Right hindlimb (tissue), 1 donor: ENCODE results near the gene ZNF608.

Experiments
- DNase-seq: peaks from one replicate; pipeline ENCODE4 v3.0.0-alpha.2; 2018

The ZNF608 gene

GRCh38 chr5:124752854-124753720, 6.6 kb upstream of the ZNF608 start:
- DNase-seq: no peak

GRCh38 chr5:124751031-124751430, 4.6 kb upstream of the ZNF608 start:
- DNase-seq: no peak

GRCh38 chr5:124748687-124749594, 2.5 kb upstream of the ZNF608 start:
- peak; percentile 91 for DNase-seq

- DNase-seq: peak; percentile 53
Measured at GRCh38 chr5:124747791-124748686, 1.6 kb upstream of the ZNF608 start.

GRCh38 chr5:124746916-124747790, 714 bp upstream of the ZNF608 start:
- peak; percentile 94 for DNase-seq

- no peak for DNase-seq
Measured at GRCh38 chr5:124745007-124745927, 1.2 kb downstream of the ZNF608 start.

- DNase-seq: peak; percentile 67
Measured at GRCh38 chr5:124744170-124744971, 2.1 kb downstream of the ZNF608 start.

GRCh38 chr5:124743602-124744169, 2.8 kb downstream of the ZNF608 start:
- peak; percentile 41 for DNase-seq

GRCh38 chr5:124742983-124743601, 3.3 kb downstream of the ZNF608 start:
- DNase-seq: peak; percentile 52

- DNase-seq: no peak
Measured at GRCh38 chr5:124742521-124742920, 3.9 kb downstream of the ZNF608 start.

GRCh38 chr5:124741711-124742496, 4.5 kb downstream of the ZNF608 start:
- peak; percentile 36 for DNase-seq

- no peak for DNase-seq
Measured at GRCh38 chr5:124740991-124741583, 5.4 kb downstream of the ZNF608 start.

- DNase-seq: no peak
Measured at GRCh38 chr5:124740071-124740470, 6.4 kb downstream of the ZNF608 start.

GRCh38 chr5:124739634-124740025, 6.8 kb downstream of the ZNF608 start:
- no peak for DNase-seq

- no peak for DNase-seq
Measured at GRCh38 chr5:124738681-124739633, 7.5 kb downstream of the ZNF608 start.

- no peak for DNase-seq
Measured at GRCh38 chr5:124737651-124738050, 8.8 kb downstream of the ZNF608 start.
